ENCODE results near the gene MMRN1. TPM values are rescaled to one million over a fixed set of nuclear protein-coding genes. Genes with fewer than 3 reads are reported as not detected.

MMRN1 gene
- total and polyA plus RNA-seq, 2 of the 8 experiments (the other 6 are each of a cell fraction or from before 2014, with no cell fraction given): not detected

- TF ChIP-seq TCF12 (IDR thresholded peaks at IDR 0.05; ENCODE audit: low read depth, low read length) (no peak), FOSL1 (IDR thresholded peaks at IDR 0.05; ENCODE audit: insufficient read depth, low read depth, low read length) (no peak)
Observed at GRCh38 chr4:89863533-89863932, 31.1 kb upstream of the MMRN1 start (continued).
